Stimulated activated CD4-positive, alpha-beta T cell treated with anti-CD3 and anti-CD28 coated beads, Interleukin-15, amount 100 ng/mL, for 48 hours (primary cell): ENCODE measurements around the gene HPCA.
A peak's percentile ranks its signal among the peaks of the same experiment; 100 is the strongest.

ENCODE experiments used
- DNase-seq, 2 donors: peaks; one replicate each; pipeline ENCODE4 v3.0.0-alpha.2; 2020; ENCODE audit warnings: low read depth in 2 of 2

The HPCA gene

GRCh38 chr1:32889731-32890278 lies 3.5 kb downstream of the HPCA start:
- no peak for DNase-seq

GRCh38 chr1:32890516-32891240 lies 4.4 kb downstream of the HPCA start:
- no peak for DNase-seq

GRCh38 chr1:32891241-32891570 lies 4.9 kb downstream of the HPCA start:
- DNase-seq, result no peak

GRCh38 chr1:32891630-32892029 lies 5.3 kb downstream of the HPCA start:
- no peak for DNase-seq

GRCh38 chr1:32892368-32893197 lies 6.3 kb downstream of the HPCA start:
- peak; percentile 36 to 44 for DNase-seq

GRCh38 chr1:32893198-32894018 lies 7.1 kb downstream of the HPCA start:
- DNase-seq, result no peak

- no peak for DNase-seq
These were observed 7.8 kb downstream of the HPCA start for GRCh38 chr1:32894019-32894600.

GRCh38 chr1:32894681-32895080 lies 8.4 kb downstream of the HPCA start:
- no peak for DNase-seq

GRCh38 chr1:32895325-32896215 lies 9.3 kb downstream of the HPCA start:
- no peak for DNase-seq

GRCh38 chr1:32896451-32896850 lies 10.2 kb downstream of the HPCA start:
- no peak for DNase-seq

GRCh38 chr1:32897082-32898049 lies 11.1 kb downstream of the HPCA start:
- no peak for DNase-seq

- no peak for DNase-seq
These were observed 11.8 kb downstream of the HPCA start for GRCh38 chr1:32898056-32898455.

- no peak for DNase-seq
These were observed 12.7 kb downstream of the HPCA start for GRCh38 chr1:32898958-32899357.

- DNase-seq, result no peak
These were observed 13.4 kb downstream of the HPCA start for GRCh38 chr1:32899586-32900296.

GRCh38 chr1:32900371-32900955 lies 14.2 kb downstream of the HPCA start:
- DNase-seq, result no peak

- no peak for DNase-seq
These were observed 14.9 kb downstream of the HPCA start, which contains the start of gene TMEM54 for GRCh38 chr1:32900956-32901822. TMEM54 (minus strand) TSS chr1:32901389; CDS start chr1:32901238, 151 bp downstream.

GRCh38 chr1:32901823-32902534 lies 15.7 kb downstream of the HPCA start:
- no peak for DNase-seq
